Measurements from ENCODE around the gene FARS2.

Gene FARS2

GRCh38 chr6:5427586-5427985 lies 166.3 kb downstream of the FARS2 start:
- ATAC-seq (ENCODE audit: insufficient read depth, low read depth) (peak; percentile 50; the same call in 1 of the 3 replicates), DNase-seq (no peak)
- Histone ChIP-seq H3K9me3 (ENCODE audit: insufficient read depth, low read length, severe bottlenecking) (no peaks in the 10 kb centered on the region), H3K4me3 (ENCODE audit: low read depth in 1 of 2, low read length in 2 of 2) (peak overlapping the region in 1 of 2 experiments; percentile 48; a peak in 2 of 4 replicates), H4K20me1 (ENCODE audit: insufficient read depth, low read length) (peaks cover 8% of the 10 kb centered on the region; the same call in 1 of the 2 replicates), H2AFZ (ENCODE audit: low read depth, low read length) (0 out of 2 replicates have a peak overlapping the region, but pooled peaks have one; percentile 21), H3K79me2 (ENCODE audit: insufficient read depth, low read length) (no peaks in the 10 kb centered on the region), H3K27me3 (ENCODE audit: insufficient read depth, low read length, poor library complexity) (no peaks in the 10 kb centered on the region), H3K4me2 (ENCODE audit: insufficient read depth, low read length) (peak overlapping the region; percentile 59), H3K36me3 (ENCODE audit: insufficient read depth, low read length) (peaks cover 2% of the 10 kb centered on the region; the same call in 1 of the 2 replicates), H3K4me1 (ENCODE audit: insufficient read depth, low read length) (peaks cover 29% of the 10 kb centered on the region), H3K9ac (ENCODE audit: low read depth, low read length) (peak overlapping the region; percentile 22), H3K27ac (ENCODE audit: low read length) (peak overlapping the region; percentile 63)
- TF ChIP-seq CTCF (IDR thresholded peaks at IDR 0.05; ENCODE audit: borderline replicate concordance, extremely low read depth, low read length, poor library complexity, severe bottlenecking) (no peak), EZH2 (IDR thresholded peaks at IDR 0.05; ENCODE audit: borderline replicate concordance, low read depth, low read length, severe bottlenecking) (no peak)

- H3K9ac ChIP-seq (ENCODE audit: low read depth, low read length) = no peak overlapping the region
- no peak for TF ChIP-seq EZH2 (IDR thresholded peaks at IDR 0.05; ENCODE audit: borderline replicate concordance, low read depth, low read length, severe bottlenecking)
- no peaks in the 10 kb centered on the region for H3K79me2 ChIP-seq (ENCODE audit: insufficient read depth, low read length)
- ATAC-seq (ENCODE audit: insufficient read depth, low read depth) = no peak
- peaks cover 2% of the 10 kb centered on the region; the same call in 1 of the 2 replicates for H3K36me3 ChIP-seq (ENCODE audit: insufficient read depth, low read length)
- DNase-seq = no peak
- no peak overlapping the region for H3K27ac ChIP-seq (ENCODE audit: low read length)
- H3K9me3 ChIP-seq (ENCODE audit: insufficient read depth, low read length, severe bottlenecking) = no peaks in the 10 kb centered on the region
- no peaks in the 10 kb centered on the region for H3K27me3 ChIP-seq (ENCODE audit: insufficient read depth, low read length, poor library complexity)
- no peak overlapping the region for H3K4me3 ChIP-seq (ENCODE audit: low read depth in 1 of 2, low read length in 2 of 2)
- H2AFZ ChIP-seq (ENCODE audit: low read depth, low read length) = no peak overlapping the region
- no peaks in the 10 kb centered on the region for H4K20me1 ChIP-seq (ENCODE audit: insufficient read depth, low read length)
- no peaks in the 10 kb centered on the region for H3K4me1 ChIP-seq (ENCODE audit: insufficient read depth, low read length)
- no peak overlapping the region for H3K4me2 ChIP-seq (ENCODE audit: insufficient read depth, low read length)
These were observed 172.0 kb downstream of the FARS2 start for GRCh38 chr6:5433324-5433723.

GRCh38 chr6:5435449-5435848 lies 174.1 kb downstream of the FARS2 start:
- H2AFZ ChIP-seq (ENCODE audit: low read depth, low read length) = no peak overlapping the region
- no peak overlapping the region for H3K4me3 ChIP-seq (ENCODE audit: low read depth in 1 of 2, low read length in 2 of 2)
- no peak overlapping the region for H3K27ac ChIP-seq (ENCODE audit: low read length)
- DNase-seq (no peak), ATAC-seq (ENCODE audit: insufficient read depth, low read depth) (no peak)
- peaks cover 2% of the 10 kb centered on the region; the same call in 1 of the 2 replicates for H3K36me3 ChIP-seq (ENCODE audit: insufficient read depth, low read length)
- H3K9me3 ChIP-seq (ENCODE audit: insufficient read depth, low read length, severe bottlenecking) = no peaks in the 10 kb centered on the region
- TF ChIP-seq CTCF (IDR thresholded peaks at IDR 0.05; ENCODE audit: borderline replicate concordance, extremely low read depth, low read length, poor library complexity, severe bottlenecking) (no peak), EZH2 (IDR thresholded peaks at IDR 0.05; ENCODE audit: borderline replicate concordance, low read depth, low read length, severe bottlenecking) (no peak)
- no peaks in the 10 kb centered on the region for H4K20me1 ChIP-seq (ENCODE audit: insufficient read depth, low read length)
- H3K4me1 ChIP-seq (ENCODE audit: insufficient read depth, low read length) = no peaks in the 10 kb centered on the region
- no peak overlapping the region for H3K4me2 ChIP-seq (ENCODE audit: insufficient read depth, low read length)
- no peak overlapping the region for H3K9ac ChIP-seq (ENCODE audit: low read depth, low read length)
- no peaks in the 10 kb centered on the region for H3K27me3 ChIP-seq (ENCODE audit: insufficient read depth, low read length, poor library complexity)
- no peaks in the 10 kb centered on the region for H3K79me2 ChIP-seq (ENCODE audit: insufficient read depth, low read length)

GRCh38 chr6:5438922-5439584 lies 177.7 kb downstream of the FARS2 start:
- no peak overlapping the region for H2AFZ ChIP-seq (ENCODE audit: low read depth, low read length)
- no peak for TF ChIP-seq CTCF (IDR thresholded peaks at IDR 0.05; ENCODE audit: borderline replicate concordance, extremely low read depth, low read length, poor library complexity, severe bottlenecking)
- no peak for TF ChIP-seq EZH2 (IDR thresholded peaks at IDR 0.05; ENCODE audit: borderline replicate concordance, low read depth, low read length, severe bottlenecking)
- no peak overlapping the region for H3K4me2 ChIP-seq (ENCODE audit: insufficient read depth, low read length)
- H3K79me2 ChIP-seq (ENCODE audit: insufficient read depth, low read length) = no peaks in the 10 kb centered on the region
- H3K4me1 ChIP-seq (ENCODE audit: insufficient read depth, low read length) = no peaks in the 10 kb centered on the region
- DNase-seq (no peak), ATAC-seq (ENCODE audit: insufficient read depth, low read depth) (no peak)
- no peaks in the 10 kb centered on the region for H3K27me3 ChIP-seq (ENCODE audit: insufficient read depth, low read length, poor library complexity)
- no peak overlapping the region for H3K9ac ChIP-seq (ENCODE audit: low read depth, low read length)
- no peaks in the 10 kb centered on the region for H3K36me3 ChIP-seq (ENCODE audit: insufficient read depth, low read length)
- H3K4me3 ChIP-seq (ENCODE audit: low read depth in 1 of 2, low read length in 2 of 2) = no peak overlapping the region
- no peaks in the 10 kb centered on the region for H4K20me1 ChIP-seq (ENCODE audit: insufficient read depth, low read length)
- H3K9me3 ChIP-seq (ENCODE audit: insufficient read depth, low read length, severe bottlenecking) = no peaks in the 10 kb centered on the region
- H3K27ac ChIP-seq (ENCODE audit: low read length) = no peak overlapping the region
